Left lobe of liver (tissue), 2 donors: ENCODE results near the gene SYNJ2. TPM values are rescaled to one million over a fixed set of nuclear protein-coding genes. Genes with fewer than 3 reads are reported as not detected.

Source experiments
- ATAC-seq: fragments of 200-7000 bp; cut with Tn5 transposase; one replicate; pipeline ENCODE4 v1.9.1; 2020; ENCODE audit warnings: mild to moderate bottlenecking, moderate library complexity
- DNase-seq: peaks from one replicate; pipeline ENCODE4 v3.0.0-alpha.2; 2020; ENCODE audit warnings: low spot score
- total RNA-seq: library from RNA; stranded (reverse); gene quantifications from one replicate; pipeline ENCODE4 v1.2.1, GENCODE V29; 2021
- donor health status: DM: no; HTN: no; CAD: no; lungs with moderate emphysema.
- donor health status: DM: no; HTN: yes; CAD: no.

Gene SYNJ2
- total RNA-seq, 1 donor from 2014 or later = 5.5 TPM

GRCh38 chr6:158069800-158070195, 88.1 kb downstream of the SYNJ2 start:
- no peak for ATAC-seq
- no peak for DNase-seq

DNA sequence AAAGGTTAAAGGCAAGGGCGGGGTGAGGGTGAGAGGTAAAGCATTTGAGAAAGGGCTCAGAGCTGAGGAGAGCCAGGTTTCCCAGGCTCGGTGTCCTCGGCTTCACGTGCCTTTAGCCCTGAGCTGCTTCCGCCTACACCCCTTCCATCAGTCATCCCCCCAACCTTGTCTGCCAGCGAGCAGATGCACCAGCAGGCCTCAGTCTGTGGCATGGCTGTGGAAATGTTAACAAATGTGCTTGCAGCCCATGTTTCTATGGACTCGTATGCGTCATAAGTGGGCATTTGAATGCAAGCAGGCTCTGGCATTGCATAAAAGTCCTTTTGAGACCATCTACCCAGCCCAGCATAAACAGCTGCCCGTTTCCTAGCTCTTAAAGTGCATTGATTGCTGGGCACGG, 88.8 kb downstream of the SYNJ2 start:
- no peak for ATAC-seq

GRCh38 chr6:158071121-158072082, 89.7 kb downstream of the SYNJ2 start:
- ATAC-seq (peak; percentile 24), DNase-seq (no peak)

More for the DNA sequence above, 88.8 kb downstream of the SYNJ2 start:
- no peak for DNase-seq

DNA sequence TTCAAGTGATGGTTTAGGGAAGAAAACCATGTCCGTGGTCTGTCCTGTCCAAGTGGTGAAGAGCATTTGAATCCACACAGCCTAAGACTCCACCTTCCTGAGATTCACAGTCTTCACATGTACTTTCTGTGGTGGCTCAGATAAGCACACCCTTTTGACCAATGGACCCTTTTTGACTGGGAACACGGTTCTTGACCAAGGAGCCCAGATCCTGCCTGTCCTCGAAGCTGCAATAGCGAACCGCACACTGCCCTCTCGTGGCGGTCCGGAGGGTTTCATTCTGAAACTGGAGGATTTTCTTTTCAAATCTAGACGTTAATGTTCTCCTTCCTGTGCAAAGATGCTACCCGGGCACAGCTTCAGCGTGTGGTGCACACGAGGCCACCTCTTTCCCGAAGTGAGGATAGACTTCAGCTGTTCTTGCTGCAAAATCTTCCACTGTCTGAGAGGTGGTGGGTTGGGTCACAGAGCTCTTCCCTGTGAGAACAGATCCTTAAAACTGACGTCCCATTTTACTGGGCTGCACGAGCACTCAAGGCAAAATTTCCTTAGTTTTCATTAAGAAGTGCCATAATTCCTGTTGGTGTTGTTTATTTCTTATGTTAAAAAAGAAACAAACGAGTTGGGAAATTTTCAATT, 90.5 kb downstream of the SYNJ2 start:
- DNase-seq = peak; percentile 73
- ATAC-seq = peak; percentile 96

DNA sequence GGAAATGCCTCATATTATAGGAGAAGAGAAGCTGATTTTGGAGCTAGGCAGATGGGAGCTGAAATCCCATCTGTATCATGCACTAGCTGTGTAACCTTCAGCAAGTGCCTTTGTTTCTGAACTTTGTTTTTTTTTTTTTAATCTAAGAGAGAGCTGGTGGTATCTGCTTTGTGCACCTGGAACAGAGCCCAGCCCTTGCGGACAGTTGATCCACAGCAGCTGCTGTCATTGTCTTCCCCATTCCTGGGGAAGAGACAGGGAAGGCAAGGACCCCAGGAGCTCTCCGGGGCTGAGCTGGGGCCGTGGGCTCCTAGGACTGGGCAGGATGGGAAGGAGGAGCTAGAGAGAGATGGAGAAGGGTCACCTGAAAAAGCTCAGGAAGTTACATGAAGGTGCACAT, 92.1 kb downstream of the SYNJ2 start:
- ATAC-seq = no peak
- DNase-seq = no peak

DNA sequence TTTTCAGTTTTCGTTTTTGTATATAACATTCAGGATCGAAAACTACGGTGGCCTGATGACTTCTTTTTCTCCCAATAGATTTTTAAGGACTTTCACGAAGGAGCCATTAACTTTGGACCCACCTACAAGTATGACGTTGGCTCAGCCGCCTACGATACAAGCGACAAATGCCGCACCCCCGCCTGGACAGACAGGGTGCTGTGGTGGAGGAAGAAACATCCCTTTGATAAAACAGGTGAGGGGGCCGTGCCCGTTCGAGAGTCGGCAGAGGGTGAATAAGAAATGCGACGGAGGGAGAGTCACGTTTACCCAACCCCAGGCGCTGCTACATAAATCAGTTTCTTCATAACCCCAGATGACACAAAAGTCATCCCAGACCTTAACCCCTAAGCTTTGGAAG, 94.9 kb downstream of the SYNJ2 start:
- DNase-seq = no peak
- no peak for ATAC-seq

GRCh38 chr6:158077676-158078075, 96.0 kb downstream of the SYNJ2 start:
- no peak for ATAC-seq
- no peak for DNase-seq

DNA sequence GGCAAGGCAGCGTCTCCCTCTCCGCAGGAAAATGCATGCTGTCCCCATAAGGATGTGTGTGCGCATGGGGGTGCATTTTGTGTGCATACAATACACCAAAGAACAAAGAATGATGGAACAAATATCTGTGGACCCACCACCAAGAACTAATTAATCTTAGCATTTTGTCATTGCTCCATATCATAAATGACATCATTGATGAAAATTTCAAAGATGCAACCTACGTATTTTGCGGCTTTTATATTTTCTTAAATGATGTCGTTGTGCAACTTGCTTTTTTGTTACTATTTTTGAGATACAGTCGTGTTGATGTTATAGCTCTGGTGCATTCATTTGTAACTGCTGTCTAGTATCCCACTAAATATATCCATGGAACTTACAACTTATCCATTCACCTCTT, 96.7 kb downstream of the SYNJ2 start:
- no peak for ATAC-seq
- no peak for DNase-seq

GRCh38 chr6:158080849-158081656, 99.4 kb downstream of the SYNJ2 start:
- ATAC-seq = no peak
- no peak for DNase-seq

GRCh38 chr6:158081657-158081935, 99.9 kb downstream of the SYNJ2 start:
- DNase-seq = no peak
- no peak for ATAC-seq

DNA sequence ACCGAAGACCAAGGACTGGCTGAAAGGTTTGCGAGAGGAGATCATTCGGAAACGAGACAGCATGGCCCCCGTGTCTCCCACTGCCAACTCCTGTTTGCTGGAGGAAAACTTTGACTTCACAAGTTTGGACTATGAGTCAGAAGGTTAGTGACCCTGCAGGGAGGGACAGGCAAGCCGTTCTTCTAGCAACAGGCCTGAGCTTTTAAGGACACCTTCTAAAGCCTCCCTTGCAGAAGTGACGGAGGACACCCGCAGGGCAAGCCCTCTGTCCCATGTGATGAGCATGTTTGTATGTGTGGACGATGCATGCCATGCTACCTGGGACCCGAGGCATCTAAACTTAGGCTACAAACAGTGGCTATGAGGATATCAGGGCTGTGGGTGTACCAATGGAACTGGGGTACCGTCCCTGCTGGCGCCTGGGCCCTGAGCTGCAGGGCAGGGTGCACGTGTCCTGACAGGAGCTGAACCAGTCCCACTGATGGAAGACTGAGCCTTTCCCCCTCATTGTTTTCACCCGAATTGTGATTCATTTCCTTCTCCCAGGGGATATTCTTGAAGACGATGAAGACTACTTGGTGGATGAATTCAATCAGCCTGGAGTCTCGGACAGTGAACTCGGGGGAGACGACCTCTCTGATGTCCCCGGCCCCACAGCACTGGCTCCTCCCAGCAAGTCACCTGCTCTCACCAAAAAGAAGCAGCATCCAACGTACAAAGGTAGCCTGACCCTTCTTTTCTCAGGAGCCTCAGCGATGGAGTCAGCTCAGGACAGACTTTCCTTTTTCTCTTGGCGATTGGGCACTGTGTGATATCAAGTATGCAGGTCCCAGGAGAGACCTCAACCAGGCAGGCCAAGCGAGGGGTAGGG, 102.0 kb downstream of the SYNJ2 start:
- no peak for DNase-seq

GRCh38 chr6:158085261-158086053, 103.8 kb downstream of the SYNJ2 start:
- ATAC-seq (no peak), DNase-seq (no peak)

More for the DNA sequence above, 102.0 kb downstream of the SYNJ2 start:
- no peak for ATAC-seq

GRCh38 chr6:158086054-158086503, 104.4 kb downstream of the SYNJ2 start:
- ATAC-seq = no peak
- DNase-seq = no peak

- DNase-seq (no peak), ATAC-seq (no peak)
Measured at GRCh38 chr6:158086504-158087223, 105.0 kb downstream of the SYNJ2 start.

GRCh38 chr6:158087224-158087867, 105.7 kb downstream of the SYNJ2 start:
- ATAC-seq = no peak

GRCh38 chr6:158092806-158093205, 111.1 kb downstream of the SYNJ2 start:
- no peak for DNase-seq

More at GRCh38 chr6:158087224-158087867, 105.7 kb downstream of the SYNJ2 start:
- no peak for DNase-seq

DNA sequence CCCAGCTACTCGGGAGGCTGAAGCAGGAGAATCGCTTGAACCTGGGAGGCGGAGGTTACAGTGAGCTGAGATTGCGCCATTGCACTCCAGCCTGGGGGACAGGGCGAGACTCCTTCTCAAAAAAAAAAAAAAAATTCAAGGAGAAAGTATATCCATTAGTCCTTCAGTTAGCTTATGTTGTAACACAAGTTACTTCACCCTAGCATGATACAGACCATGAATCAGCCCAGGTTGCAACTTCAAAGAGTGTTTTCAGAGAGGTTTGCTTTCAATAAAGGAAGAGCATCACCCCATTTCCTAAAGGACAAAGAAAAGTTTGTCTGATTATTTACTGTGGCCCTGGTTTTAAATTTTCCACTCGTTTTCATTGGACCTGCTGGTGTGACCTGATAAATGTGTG, 113.4 kb downstream of the SYNJ2 start:
- ATAC-seq = no peak
- DNase-seq = no peak

More at GRCh38 chr6:158092806-158093205, 111.1 kb downstream of the SYNJ2 start:
- ATAC-seq = no peak

DNA sequence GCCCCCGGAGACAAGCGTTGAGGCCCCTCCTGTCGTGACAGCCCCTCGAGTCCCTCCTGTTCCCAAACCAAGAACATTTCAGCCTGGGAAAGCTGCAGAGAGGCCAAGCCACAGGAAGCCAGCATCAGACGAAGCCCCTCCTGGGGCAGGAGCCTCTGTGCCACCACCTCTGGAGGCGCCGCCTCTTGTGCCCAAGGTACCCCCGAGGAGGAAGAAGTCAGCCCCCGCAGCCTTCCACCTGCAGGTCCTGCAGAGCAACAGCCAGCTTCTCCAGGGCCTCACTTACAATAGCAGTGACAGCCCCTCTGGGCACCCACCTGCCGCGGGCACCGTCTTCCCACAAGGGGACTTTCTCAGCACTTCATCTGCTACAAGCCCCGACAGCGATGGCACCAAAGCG, 114.0 kb downstream of the SYNJ2 start:
- DNase-seq (no peak), ATAC-seq (no peak)
